GM21381 (cell line): ENCODE measurements around the gene OSBPL10.
A peak's percentile ranks its signal among the peaks of the same experiment; 100 is the strongest.

Experiments used
- ATAC-seq: cut with Tn5 transposase; IDR thresholded peaks from one replicate; pipeline ENCODE4 v1.9.1; 2021; ENCODE audit warnings: mild to moderate bottlenecking, moderate library complexity; ENCODE audit not compliant: unreplicated experiment

OSBPL10 gene

GRCh38 chr3:31926543-31926942 is 54.5 kb downstream of the OSBPL10 start:
- ATAC-seq, result no peak

DNA sequence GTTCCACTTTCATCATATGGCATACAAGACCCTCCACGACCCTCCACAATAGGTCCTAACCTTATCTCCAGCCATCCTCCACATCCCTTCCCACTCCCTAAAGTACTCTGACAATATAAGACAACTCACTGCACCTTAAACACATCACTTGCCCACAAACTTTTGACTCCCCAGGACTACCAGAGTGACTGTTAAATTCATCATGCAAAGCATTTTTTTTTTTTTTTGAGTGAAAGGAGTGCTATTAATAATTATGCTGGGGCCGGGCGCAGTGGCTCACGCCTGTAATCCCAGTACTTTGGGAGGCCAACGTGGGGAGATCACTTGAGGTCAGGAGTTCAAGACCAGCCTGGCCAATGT is 55.8 kb downstream of the OSBPL10 start:
- ATAC-seq, result no peak

- ATAC-seq, result no peak
Observed at GRCh38 chr3:31924610-31925270, 56.3 kb downstream of the OSBPL10 start.

GRCh38 chr3:31922962-31923361 is 58.1 kb downstream of the OSBPL10 start:
- ATAC-seq, result no peak

GRCh38 chr3:31921837-31922236 is 59.2 kb downstream of the OSBPL10 start:
- ATAC-seq, result no peak

- no peak for ATAC-seq
Observed at GRCh38 chr3:31920310-31920709, 60.8 kb downstream of the OSBPL10 start.

- no peak for ATAC-seq
Observed at GRCh38 chr3:31919528-31919927, 61.5 kb downstream of the OSBPL10 start.

- peak; percentile 88 for ATAC-seq
Observed at GRCh38 chr3:31918179-31919150, 62.6 kb downstream of the OSBPL10 start.

- peak; percentile 65 for ATAC-seq
Observed at GRCh38 chr3:31917303-31918005, 63.6 kb downstream of the OSBPL10 start.

DNA sequence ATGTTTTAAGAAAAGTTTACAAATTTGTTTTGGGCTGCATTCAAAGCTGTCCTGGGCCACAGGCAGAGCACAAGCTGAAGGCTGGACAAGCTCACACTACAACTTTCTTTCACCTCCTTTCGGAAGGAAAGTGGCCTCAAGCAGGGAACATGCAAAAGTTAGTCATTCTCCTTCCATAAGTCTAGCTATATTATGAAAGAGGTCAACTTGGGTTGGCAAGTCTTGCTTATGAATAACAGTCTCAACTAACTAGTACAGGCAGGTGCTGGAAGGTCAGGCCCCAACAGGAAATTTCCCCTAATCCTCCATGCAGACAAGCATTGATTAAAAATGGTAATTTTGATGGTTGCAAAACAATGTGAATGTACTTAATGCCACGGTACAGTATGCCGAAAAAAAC is 69.4 kb downstream of the OSBPL10 start:
- no peak for ATAC-seq

DNA sequence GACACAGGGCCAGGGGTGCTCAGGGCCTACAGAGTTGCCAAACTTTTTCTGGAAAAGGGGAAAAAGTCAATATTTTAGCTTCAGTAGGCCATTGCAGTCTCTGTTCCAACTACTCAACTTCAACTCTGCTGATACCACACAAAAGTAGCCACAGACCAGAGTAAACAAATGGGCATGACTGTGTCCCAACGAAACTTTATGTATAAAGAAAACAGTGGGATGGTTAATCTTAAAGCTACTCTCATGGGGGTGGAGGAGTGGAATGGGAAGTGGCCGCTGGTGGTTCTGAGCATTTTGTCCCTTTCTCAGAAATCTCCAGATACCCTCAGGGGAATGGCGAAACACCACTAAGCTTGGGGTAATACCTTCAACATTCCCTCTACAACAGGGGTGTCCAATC is 69.9 kb downstream of the OSBPL10 start:
- no peak for ATAC-seq

GRCh38 chr3:31909455-31909854 is 71.6 kb downstream of the OSBPL10 start:
- no peak for ATAC-seq

DNA sequence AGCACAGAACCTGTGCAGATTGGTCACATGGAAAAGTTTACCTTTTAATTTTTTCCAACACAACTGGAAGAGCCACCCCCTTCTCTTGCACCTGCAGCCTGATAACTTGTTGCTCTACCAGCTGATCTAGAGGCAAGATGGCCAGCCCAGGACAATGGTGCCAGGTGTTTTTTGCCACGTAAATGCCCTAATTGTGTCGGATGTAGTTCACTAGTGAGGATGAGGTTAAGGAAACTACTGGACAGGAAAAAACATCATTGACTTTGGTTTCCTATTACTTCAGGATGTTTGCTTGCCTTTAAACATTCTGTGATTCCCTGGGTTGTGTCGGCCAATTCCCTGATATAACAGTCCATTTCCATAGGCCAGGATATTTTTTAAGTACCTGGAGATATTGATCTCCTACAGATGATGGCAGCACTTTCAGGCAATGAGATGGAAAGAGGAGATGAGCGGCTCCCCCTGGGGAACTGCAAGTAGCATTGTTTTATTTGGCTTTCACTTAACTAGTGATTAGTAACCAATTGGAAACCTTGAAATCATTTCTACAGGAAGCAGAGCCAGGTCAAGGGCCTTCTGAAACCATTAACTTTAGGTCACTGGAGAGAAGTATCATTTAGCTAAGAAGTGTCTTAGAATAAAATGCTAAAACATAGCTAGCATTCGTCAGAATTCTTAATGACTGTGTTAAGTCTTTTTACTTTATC is 72.5 kb downstream of the OSBPL10 start:
- peak; percentile 75 for ATAC-seq

DNA sequence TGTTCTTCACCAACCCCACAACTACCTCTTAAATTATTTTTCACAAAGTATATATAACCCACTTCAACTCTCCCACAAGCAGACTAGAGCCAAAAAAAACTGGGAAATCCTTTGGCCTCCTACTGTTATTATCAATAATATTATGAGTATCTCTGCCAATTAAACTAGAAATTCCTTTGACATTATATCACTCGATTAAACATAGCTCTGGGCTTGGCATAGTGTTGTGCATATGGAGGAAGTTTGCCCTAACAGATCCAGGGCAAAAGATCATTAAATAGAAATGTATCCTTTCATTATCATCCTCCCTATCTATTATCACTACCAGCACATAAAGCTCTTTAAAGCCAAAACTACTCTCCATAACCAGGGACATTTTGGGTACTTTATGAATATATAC is 74.9 kb downstream of the OSBPL10 start:
- no peak for ATAC-seq

GRCh38 chr3:31903686-31904431 is 77.2 kb downstream of the OSBPL10 start:
- no peak for ATAC-seq

DNA sequence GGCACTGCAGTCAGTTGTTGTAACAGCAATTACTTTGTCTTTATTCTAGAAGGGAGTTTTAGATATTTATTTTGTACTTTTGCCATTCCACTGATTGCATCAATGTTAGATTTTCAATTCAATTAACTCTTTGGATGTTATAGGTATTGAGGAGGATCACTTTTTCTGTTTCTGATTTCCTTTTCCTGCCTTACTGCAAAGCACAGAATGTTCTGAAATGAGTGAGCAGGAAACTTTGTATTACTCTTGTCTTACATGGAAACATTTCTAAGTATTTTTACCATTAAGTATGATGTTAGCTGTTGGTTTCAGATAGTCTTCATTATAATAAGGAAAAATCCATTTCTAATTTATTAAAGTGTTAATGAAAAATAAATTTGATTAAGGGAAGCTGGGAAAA is 80.5 kb downstream of the OSBPL10 start:
- no peak for ATAC-seq

GRCh38 chr3:31896648-31897433 is 84.2 kb downstream of the OSBPL10 start:
- no peak for ATAC-seq

DNA sequence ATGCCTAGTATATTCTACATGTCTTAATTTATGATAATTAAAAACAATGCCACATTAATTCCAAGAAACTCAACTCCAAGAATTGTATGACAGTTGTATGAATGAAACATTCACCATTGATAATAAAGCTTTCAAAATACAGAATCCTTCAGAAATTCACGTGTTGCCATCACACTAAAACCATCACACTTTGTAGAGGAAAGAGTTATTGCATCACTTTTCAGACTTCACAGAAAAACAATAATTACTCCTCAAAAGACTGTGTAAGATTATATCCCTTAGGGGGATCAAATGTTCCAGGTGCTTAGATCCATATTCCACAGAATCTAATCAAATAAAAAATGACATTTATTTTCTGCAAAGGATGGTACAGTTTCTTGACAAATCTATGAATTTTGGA is 85.0 kb downstream of the OSBPL10 start:
- ATAC-seq, result no peak

- no peak for ATAC-seq
Observed at GRCh38 chr3:31895471-31895870, 85.6 kb downstream of the OSBPL10 start.
